ENCODE data around the gene SYP.
"Not testable (repeated sequence)": the region's sequence is repeated elsewhere in the genome, so short reads cannot be mapped to it uniquely, and the experiment has no call there.

Gene SYP

GRCh38 chrX:49174723-49175122 is 25.3 kb downstream of the SYP start:
- TF ChIP-seq EZH2 (IDR thresholded peaks at IDR 0.05; ENCODE audit: borderline replicate concordance, low read depth, low read length, severe bottlenecking), result no peak
- TF ChIP-seq, protein P1, sequence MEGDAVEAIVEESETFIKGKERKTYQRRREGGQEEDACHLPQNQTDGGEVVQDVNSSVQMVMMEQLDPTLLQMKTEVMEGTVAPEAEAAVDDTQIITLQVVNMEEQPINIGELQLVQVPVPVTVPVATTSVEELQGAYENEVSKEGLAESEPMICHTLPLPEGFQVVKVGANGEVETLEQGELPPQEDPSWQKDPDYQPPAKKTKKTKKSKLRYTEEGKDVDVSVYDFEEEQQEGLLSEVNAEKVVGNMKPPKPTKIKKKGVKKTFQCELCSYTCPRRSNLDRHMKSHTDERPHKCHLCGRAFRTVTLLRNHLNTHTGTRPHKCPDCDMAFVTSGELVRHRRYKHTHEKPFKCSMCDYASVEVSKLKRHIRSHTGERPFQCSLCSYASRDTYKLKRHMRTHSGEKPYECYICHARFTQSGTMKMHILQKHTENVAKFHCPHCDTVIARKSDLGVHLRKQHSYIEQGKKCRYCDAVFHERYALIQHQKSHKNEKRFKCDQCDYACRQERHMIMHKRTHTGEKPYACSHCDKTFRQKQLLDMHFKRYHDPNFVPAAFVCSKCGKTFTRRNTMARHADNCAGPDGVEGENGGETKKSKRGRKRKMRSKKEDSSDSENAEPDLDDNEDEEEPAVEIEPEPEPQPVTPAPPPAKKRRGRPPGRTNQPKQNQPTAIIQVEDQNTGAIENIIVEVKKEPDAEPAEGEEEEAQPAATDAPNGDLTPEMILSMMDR (IDR thresholded peaks at IDR 0.05; ENCODE audit: borderline replicate concordance, extremely low read depth, low read length, poor library complexity, severe bottlenecking), result no peak
- Histone ChIP-seq H3K4me1 (ENCODE audit: insufficient read depth, low read length) (peaks cover 21% of the 10 kb centered on the region), H3K36me3 (ENCODE audit: insufficient read depth, low read length) (peaks cover 31% of the 10 kb centered on the region), H2AFZ (ENCODE audit: low read depth, low read length) (no peak overlapping the region), H3K27ac (ENCODE audit: low read length) (no peak overlapping the region), H3K9ac (ENCODE audit: low read depth, low read length) (no peak overlapping the region), H4K20me1 (ENCODE audit: insufficient read depth, low read length) (peaks cover 5% of the 10 kb centered on the region; the same call in 1 of the 2 replicates), H3K4me3 (ENCODE audit: low read depth in 1 of 2, low read length in 2 of 2) (no peak overlapping the region), H3K9me3 (ENCODE audit: insufficient read depth, low read length, severe bottlenecking) (no peaks in the 10 kb centered on the region), H3K27me3 (ENCODE audit: insufficient read depth, low read length, poor library complexity) (no peaks in the 10 kb centered on the region), H3K79me2 (ENCODE audit: insufficient read depth, low read length) (peaks cover 6% of the 10 kb centered on the region), H3K4me2 (ENCODE audit: insufficient read depth, low read length) (no peak overlapping the region)
- DNase-seq, result no peak
- no peak for ATAC-seq (ENCODE audit: insufficient read depth, low read depth)

GRCh38 chrX:49173544-49173943 is 26.4 kb downstream of the SYP start:
- not testable (repeated sequence) for H3K79me2 ChIP-seq (ENCODE audit: insufficient read depth, low read length); DNase-seq; H2AFZ ChIP-seq (ENCODE audit: low read depth, low read length); H4K20me1 ChIP-seq (ENCODE audit: insufficient read depth, low read length); H3K27ac ChIP-seq (ENCODE audit: low read length); H3K9me3 ChIP-seq (ENCODE audit: insufficient read depth, low read length, severe bottlenecking); H3K27me3 ChIP-seq (ENCODE audit: insufficient read depth, low read length, poor library complexity); ATAC-seq (ENCODE audit: insufficient read depth, low read depth); H3K9ac ChIP-seq (ENCODE audit: low read depth, low read length)
- H3K4me2 ChIP-seq (ENCODE audit: insufficient read depth, low read length), result peak overlapping the region; percentile 93
- peaks cover 21% of the 10 kb centered on the region for H3K4me1 ChIP-seq (ENCODE audit: insufficient read depth, low read length)
- H3K36me3 ChIP-seq (ENCODE audit: insufficient read depth, low read length), result peaks cover 25% of the 10 kb centered on the region
- peak overlapping the region in 1 of 2 experiments; percentile 74; a peak in 2 of 4 replicates for H3K4me3 ChIP-seq (ENCODE audit: low read depth in 1 of 2, low read length in 2 of 2)

DNA sequence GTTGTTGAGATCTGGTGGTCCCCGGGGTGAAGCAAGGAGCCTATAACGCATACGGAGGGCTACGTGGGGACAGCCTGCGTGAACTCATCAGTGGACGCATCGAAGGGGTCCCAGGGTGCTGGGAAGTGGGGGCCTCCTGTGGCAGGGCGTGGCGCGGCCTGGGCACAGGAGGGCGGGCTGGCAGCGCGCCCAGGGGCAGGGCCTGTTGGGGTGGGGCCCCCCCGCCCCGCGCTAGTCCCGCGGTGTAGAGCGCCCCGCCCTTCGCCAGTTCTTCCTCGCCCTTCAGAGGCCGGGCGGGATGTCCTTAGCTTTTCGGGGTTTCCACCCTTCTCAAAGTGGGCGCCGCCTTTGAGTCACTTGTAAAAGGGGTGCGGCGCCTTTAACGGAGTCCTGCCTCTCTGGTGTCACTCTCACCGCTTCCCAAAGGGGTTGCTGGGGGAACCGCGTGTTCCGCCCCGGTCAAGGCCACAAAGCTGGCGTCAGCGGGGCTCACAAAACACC is 27.7 kb downstream of the SYP start:
- no peak for TF ChIP-seq EZH2 (IDR thresholded peaks at IDR 0.05; ENCODE audit: borderline replicate concordance, low read depth, low read length, severe bottlenecking)
- TF ChIP-seq, protein P1 (IDR thresholded peaks at IDR 0.05; ENCODE audit: borderline replicate concordance, extremely low read depth, low read length, poor library complexity, severe bottlenecking), result no peak
- peak overlapping the region; percentile 29 to 74; a peak in 3 of 4 replicates for H3K4me3 ChIP-seq (ENCODE audit: low read depth in 1 of 2, low read length in 2 of 2)
- H3K27me3 ChIP-seq (ENCODE audit: insufficient read depth, low read length, poor library complexity), result no peaks in the 10 kb centered on the region
- H3K4me2 ChIP-seq (ENCODE audit: insufficient read depth, low read length), result peak overlapping the region; percentile 93
- H4K20me1 ChIP-seq (ENCODE audit: insufficient read depth, low read length), result peaks cover 5% of the 10 kb centered on the region; the same call in 1 of the 2 replicates
- H3K4me1 ChIP-seq (ENCODE audit: insufficient read depth, low read length), result peaks cover 32% of the 10 kb centered on the region
- H3K27ac ChIP-seq (ENCODE audit: low read length), result peak overlapping the region; percentile 69
- ATAC-seq (ENCODE audit: insufficient read depth, low read depth), result peak; percentile 68
- peaks cover 18% of the 10 kb centered on the region for H3K36me3 ChIP-seq (ENCODE audit: insufficient read depth, low read length)
- H3K9me3 ChIP-seq (ENCODE audit: insufficient read depth, low read length, severe bottlenecking), result no peaks in the 10 kb centered on the region
- H2AFZ ChIP-seq (ENCODE audit: low read depth, low read length), result peak overlapping the region; percentile 82
- peak; percentile 58 for DNase-seq
- peaks cover 6% of the 10 kb centered on the region for H3K79me2 ChIP-seq (ENCODE audit: insufficient read depth, low read length)
- H3K9ac ChIP-seq (ENCODE audit: low read depth, low read length), result peak overlapping the region; percentile 72

DNA sequence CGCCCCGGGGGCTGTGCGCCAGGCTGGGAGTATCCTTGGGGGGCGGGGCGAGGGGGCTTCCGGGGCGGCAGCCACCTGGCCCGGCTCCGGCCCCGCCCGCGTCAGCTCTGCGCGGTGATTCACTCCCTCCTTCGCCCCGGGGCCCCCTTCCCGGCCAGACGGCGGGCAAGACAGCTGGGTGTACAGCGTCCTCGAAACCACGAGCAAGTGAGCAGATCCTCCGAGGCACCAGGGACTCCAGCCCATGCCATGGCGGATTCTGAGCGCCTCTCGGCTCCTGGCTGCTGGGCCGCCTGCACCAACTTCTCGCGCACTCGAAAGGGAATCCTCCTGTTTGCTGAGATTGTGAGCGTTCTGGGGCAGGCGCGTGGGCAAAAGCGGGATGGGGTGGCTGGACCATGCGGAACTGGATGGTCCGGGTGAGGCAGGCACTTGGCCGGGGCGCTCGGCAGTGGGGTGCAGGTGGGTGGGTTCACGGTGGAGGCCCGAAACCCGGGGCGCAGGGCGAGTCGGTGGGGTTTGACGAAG is 28.2 kb downstream of the SYP start, which contains the start of gene PLP2:
PLP2 (plus strand) TSS at position 147 of the 528 bp plus-strand sequence; CDS start at position 250, 103 bp downstream.
- Histone ChIP-seq H4K20me1 (ENCODE audit: insufficient read depth, low read length) (peaks cover 5% of the 10 kb centered on the region; the same call in 1 of the 2 replicates), H3K4me1 (ENCODE audit: insufficient read depth, low read length) (peaks cover 37% of the 10 kb centered on the region), H2AFZ (ENCODE audit: low read depth, low read length) (peak within 1 kb of the TSS; percentile 82), H3K79me2 (ENCODE audit: insufficient read depth, low read length) (peaks cover 6% of the 10 kb centered on the region), H3K4me3 (ENCODE audit: low read depth in 1 of 2, low read length in 2 of 2) (peak within 1 kb of the TSS; percentile 29 to 74; a peak in 3 of 4 replicates), H3K9me3 (ENCODE audit: insufficient read depth, low read length, severe bottlenecking) (no peaks in the 10 kb centered on the region), H3K9ac (ENCODE audit: low read depth, low read length) (peak within 1 kb of the TSS; percentile 72), H3K27me3 (ENCODE audit: insufficient read depth, low read length, poor library complexity) (no peaks in the 10 kb centered on the region), H3K27ac (ENCODE audit: low read length) (peak within 1 kb of the TSS; percentile 69), H3K36me3 (ENCODE audit: insufficient read depth, low read length) (peaks cover 18% of the 10 kb centered on the region), H3K4me2 (ENCODE audit: insufficient read depth, low read length) (peak within 1 kb of the TSS; percentile 93)
- TF ChIP-seq EZH2 (IDR thresholded peaks at IDR 0.05; ENCODE audit: borderline replicate concordance, low read depth, low read length, severe bottlenecking), result no peak
- TF ChIP-seq, protein P1 (IDR thresholded peaks at IDR 0.05; ENCODE audit: borderline replicate concordance, extremely low read depth, low read length, poor library complexity, severe bottlenecking), result no peak
- DNase-seq (peak; percentile 75), ATAC-seq (ENCODE audit: insufficient read depth, low read depth) (peak; percentile 60)
